ENCODE data around the gene SLC25A42.
"Not testable (repeated sequence)": the region's sequence is repeated elsewhere in the genome, so short reads cannot be mapped to it uniquely, and the experiment has no call there.

The SLC25A42 gene, protein sequence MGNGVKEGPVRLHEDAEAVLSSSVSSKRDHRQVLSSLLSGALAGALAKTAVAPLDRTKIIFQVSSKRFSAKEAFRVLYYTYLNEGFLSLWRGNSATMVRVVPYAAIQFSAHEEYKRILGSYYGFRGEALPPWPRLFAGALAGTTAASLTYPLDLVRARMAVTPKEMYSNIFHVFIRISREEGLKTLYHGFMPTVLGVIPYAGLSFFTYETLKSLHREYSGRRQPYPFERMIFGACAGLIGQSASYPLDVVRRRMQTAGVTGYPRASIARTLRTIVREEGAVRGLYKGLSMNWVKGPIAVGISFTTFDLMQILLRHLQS
- 11.1 to 32.5 (median 28.6) reads per million in 3 experiments for total RNA-seq

DNA sequence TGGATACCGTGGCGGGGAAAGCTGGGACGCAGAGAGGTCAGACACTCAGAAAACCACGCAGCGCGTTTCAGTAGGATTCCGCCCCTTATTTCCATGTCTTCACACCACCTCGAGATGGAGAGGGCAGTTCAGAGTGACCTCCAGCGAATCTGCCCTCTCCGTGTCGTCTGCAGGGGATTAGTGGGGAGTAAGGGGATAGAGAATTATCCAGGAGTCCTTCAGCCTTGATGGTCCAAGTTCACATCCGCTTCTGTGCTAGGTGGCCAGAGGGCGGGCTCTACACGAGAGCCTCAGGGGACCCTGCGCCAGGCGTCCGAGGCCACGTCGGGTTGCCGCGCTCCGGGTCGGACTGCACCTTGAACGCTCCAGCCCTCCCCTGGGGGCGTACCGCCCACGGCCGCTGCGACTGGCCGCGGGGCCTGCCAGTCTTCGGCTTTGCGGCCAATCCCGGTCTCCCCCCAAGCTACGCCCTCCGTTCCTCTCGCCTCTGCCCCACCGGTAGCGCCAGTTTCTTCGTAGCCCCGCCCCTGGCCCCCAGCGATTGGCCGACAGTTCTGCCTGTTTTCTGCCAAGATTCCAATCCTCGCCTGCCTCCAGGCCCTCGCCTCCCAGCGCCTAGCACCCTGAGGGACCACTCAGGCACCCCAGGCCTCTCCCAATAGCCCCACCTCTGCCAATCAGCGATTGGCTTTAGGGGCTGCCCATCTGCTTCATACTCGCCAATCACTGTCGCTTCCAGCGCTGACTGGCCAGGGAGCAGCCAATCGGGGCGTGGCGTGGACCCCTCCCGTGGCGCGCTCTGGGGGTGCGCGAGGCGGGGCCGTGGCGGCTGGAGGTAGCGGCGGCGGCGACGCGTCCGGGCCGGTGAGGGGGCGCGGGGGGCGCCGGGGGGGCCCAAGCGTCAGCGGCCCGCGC lies at the start of gene SLC25A42:
TSS of gene SLC25A42 (plus strand) at position 812 of the 915 bp plus-strand sequence. CDS start 32,131 bp downstream, outside the sequence.
- DNase-seq = peak; percentile 100

DNA sequence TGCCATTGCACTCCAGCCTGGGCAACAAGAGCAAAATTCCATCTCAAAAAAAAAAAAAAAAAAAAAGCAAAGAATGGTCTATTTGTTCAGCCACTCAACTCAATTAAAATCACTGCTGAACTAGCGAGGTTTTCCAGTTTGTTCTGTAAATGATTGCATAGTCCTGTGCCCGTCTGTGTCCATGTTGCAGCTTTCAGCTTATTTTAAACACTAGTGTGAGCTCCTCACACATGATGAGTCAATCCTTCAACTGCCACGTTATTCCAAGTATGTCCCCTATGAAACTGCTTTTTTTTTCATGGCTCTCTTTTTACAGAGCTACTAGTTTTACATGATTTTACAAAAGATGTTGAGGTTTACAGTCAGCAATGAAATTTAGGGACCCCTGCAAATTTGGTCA lies 42.7 kb upstream of the SLC25A42 start:
- DNase-seq = no peak

DNA sequence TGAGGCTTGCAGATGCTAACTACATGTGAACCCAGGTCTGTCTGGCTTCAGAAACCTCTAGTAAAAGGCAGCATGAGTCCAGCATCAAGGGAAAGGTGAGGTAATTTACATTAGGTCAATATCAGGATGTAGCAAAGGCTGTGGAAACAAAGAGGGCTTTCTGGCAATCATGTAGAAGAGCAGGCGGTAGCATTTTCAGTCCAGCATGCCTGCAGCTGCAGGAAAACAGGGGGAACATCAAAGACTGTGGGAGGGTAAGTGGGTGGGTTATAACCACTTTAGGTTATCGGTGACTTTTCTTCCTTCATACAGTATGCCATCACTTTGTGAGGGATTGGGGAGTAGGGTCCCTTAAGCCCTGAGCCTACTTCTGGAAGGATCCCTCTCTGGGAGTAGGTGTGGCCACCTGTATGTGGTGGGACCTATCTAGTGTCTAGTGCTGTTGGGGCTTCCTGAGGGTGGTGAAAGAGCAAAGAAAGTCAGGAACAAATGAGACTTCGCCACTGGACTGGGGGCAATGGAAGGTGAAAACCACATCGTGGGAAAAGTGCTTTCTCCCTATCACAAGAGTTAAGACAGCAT lies 41.3 kb upstream of the SLC25A42 start:
- DNase-seq = no peak

DNA sequence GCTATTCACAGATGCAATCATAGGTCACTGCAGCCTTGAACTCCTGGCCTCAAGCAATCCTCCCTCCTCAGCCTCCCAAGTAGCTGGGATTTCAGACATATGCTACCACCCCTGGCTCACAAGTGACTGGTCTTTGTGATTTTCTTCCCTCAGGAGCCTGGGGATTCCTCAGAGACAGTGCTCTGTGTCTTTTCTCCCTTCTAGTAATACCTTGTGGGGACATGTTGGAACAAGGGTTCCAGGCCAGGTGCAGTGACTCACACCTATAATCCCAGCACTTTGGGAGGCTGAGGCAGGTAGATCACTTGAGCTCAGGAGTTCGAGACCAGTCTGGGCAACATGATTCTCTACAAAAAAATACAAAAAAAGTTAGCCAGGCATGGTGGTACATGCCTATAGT lies 40.4 kb upstream of the SLC25A42 start:
- DNase-seq = not testable (repeated sequence)

DNA sequence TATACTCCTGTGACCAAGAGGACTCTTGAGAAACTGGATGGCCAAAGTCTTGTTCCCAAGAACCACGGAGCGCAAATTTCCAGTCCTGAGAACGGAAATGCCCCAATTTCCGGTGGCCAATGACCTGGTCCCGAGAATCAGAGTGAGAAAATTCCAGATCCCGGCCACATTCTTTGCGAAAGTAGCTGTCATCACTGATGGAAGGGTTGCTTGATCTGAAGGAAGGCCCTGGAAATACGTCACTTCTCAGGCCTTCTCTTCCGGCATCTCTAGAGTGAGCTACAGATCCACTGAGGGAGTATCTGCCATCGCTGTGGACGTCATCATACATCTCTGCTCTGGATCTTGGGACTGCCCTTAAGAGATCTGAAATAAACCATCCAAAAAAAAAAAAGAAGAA lies 37.9 kb upstream of the SLC25A42 start:
- DNase-seq = no peak

DNA sequence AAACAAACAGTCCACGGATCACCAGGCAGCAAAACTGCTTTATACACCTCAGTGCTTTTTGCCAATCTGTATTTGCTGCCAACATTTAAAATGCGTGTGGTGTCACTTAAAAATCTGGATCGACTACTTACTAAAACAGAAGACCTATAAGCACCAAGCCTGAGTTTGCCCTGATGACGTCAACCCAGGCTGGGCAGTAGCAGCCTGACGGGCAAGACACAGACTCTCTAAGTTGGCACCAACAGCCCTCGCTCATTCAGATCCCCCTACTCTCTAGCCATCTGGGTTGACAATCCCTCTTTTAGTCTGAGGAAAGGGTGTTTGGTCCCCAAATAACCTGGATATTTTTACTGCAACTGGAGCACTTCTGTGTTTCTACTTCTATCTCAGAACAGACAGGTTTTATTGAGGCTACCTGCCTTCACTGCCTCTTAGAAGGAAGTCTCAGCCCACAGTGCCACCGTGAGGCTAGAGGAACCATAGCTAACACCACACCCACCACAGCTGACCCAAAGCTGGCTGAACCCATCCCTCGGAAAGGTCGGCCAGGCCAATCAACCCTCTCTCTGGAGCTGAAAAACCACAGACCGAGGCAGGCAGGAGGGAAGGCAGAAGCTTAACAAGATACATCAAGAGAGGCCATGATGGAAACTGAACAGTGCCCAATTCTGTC lies 37.4 kb upstream of the SLC25A42 start:
- no peak for DNase-seq

DNA sequence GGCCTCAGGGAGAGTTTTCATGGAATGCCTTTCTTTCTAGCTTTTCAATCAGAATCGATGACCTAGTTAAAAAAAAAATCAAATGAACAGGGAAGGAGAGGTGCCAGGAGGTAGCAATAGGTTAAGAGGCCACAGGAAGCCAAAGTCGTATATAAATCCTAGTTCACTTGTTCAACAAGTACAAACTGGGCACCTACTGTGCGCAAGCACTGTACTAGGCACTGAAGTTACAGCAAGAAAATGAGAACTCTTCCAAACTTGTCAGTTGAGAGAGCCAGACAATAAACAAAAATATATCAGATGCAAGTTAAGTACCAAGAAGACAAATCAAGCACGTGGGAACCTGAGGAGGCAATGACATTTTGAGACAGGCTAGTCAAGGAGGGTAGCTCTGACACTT lies 36.6 kb upstream of the SLC25A42 start:
- no peak for DNase-seq

DNA sequence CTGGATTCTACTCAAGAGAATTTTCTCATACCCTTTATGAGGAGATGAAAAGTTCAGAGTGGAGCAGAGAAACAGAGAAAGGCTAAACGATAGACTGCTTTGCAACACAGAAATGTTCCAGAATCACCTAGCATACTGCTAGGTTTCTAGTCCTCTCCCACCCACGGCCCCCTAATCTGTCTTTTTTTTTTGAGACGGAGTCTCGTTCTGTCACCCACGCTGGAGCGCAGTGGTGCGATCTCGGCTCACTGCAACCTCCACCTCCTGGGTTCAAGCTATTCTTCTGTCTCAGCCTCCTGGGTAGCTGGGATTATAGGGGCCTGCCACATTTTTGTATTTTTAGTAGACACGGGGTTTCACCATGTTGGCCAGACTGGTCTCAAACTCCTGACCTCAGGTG lies 35.3 kb upstream of the SLC25A42 start:
- no peak for DNase-seq

DNA sequence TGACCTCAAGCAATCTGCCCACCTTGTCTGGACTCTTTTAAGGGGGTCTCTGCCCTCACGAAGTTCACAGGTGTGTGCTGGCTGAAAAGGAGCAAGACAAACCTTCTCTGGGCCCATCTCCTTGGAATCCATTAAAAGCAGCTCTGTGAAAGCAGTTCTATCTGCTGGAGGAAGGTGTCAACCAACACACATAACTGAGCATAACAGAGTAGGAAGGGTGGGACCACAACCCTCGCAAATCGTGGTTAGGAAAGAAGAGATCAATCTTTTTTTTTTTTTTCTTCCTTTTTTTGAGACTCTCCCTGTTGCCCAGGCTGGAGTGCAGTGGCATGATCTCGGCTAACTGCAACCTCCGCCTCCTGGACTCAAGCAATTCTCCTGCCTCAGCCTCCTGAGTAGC lies 31.9 kb upstream of the SLC25A42 start:
- no peak for DNase-seq

DNA sequence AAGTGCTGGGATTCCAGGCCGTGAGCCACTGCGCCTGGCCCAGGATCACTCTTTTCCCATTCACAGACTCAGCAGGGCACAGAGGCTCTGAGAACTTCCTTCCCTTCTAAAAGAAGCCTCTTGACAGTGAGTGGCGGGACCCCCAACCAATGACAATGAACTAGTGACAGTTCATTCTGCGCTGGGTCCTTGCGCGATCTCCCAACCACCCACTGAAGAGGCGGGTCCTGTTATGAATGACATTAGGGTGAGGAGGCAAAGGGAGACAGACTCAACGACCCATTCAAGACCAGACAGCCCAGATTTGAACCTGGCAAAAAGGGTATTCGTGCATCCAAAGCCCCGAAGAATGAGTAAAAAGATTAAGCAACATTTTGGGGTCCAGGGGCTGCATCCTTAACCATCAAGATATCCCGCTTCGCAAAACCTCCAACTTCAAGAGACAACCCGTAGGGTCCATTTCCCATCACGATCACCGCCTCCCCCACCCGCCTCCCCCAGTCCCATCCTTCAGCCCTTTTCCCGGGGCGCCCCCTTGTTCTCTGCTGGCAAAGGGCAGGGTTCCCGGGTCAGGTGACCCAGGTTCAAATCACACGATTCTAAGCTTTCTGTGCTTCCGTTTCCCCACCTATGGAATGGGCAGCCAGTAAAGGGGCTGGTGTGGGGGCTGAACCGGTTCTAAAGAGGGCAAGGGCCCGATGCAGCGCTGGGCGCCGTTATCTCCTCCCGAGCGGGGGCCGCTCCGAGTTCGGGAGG lies 31.2 kb upstream of the SLC25A42 start:
- DNase-seq = peak; percentile 54

DNA sequence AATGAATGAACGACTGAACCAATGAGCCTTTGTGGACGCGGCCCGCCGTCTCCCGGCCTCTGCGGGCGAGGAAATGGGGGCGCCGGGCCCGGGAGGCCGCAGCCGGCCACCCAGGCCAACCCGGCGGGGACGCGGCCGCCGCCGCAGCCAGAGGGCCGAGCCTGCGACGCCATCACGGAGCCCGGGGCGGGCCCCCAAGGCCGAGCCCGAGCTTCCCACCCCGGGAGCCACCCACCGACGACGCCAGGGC lies 30.7 kb upstream of the SLC25A42 start:
- no peak for DNase-seq

DNA sequence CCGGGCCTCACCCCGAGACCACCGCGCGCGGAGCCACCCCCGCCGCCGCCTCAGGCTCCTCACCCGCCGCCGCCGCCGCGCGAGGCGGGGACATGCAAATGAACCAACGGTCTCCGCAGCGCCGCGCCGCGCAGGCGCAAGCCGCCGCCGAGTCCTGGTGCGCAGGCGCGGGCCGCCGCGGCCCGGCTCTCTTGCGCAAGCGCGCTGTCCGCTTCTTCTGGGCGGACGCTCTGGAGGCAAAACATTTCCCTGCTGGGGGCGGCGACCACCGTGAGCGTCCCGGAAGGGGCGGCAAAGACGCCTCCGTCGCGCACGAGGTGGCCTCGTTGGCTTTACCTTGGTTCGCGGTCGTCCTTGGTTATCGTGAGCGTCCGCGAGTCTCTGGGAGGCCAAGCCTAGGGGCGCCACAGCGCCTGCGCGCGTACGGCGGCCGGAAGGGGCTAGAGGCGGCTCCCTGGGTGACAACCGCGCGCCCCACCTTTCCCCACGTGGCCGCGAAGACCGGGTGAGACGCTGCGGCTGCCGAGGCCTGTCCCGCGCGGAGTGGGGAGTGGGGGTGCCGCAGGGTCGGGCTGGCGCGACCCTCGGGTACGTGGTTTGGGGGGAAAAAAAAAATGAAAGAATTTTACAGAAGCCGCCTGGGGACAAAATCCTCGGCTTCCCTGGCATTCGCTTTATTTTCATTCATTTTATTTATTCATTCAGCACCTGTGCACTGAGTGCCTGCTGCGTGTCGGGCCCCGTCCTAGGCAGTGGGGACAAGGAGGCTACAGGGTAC lies 30.2 kb upstream of the SLC25A42 start, which contains the start of the genes ARMC6 and SUGP2:
TSS of gene ARMC6 (plus strand) at position 178 of the 778 bp plus-strand sequence. CDS start 607 bp downstream, outside the sequence.
TSS of gene SUGP2 (minus strand) at position 92 of the 778 bp plus-strand sequence. CDS start 2,446 bp downstream, outside the sequence.
- DNase-seq = peak; percentile 92

DNA sequence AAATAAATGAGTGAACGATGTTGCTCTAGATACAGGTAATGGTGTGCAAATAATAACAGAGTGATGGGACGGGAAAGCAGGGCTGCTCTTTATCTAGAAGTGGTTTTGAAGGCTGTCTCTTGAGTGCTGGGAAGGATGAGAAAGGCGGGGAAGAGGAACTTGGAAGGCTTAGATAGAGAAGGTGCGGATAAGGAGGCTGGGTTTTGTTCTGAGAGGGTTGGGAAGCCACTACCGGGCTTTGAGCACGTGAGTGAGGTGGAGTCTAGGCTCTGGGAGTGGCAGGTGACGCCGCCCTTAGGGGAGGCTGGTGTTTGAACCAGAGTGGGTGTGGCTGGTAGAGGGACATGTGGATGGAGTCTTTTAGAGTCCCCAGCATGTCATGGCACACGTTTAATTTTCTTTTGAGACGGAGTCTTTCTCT lies 29.6 kb upstream of the SLC25A42 start:
- DNase-seq = peak; percentile 63

DNA sequence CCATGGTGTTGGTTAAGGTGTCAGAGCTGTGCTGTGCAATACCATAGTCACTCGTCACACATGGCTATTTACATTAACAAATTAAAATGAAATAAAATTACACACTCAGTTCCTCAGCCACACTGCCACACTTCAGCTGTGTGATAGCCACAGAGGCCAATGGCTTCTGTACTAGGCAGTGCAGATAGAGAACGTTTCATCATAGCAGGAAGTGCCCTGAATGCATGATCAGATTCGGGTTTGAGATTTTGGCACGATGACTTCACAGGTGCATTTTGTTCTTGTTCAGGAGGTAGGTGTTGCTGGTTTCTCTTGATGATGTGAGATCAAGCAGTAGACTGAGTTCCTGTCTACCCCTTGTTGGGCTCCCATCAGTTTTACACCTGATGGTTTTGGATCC lies 23.9 kb upstream of the SLC25A42 start:
- no peak for DNase-seq

DNA sequence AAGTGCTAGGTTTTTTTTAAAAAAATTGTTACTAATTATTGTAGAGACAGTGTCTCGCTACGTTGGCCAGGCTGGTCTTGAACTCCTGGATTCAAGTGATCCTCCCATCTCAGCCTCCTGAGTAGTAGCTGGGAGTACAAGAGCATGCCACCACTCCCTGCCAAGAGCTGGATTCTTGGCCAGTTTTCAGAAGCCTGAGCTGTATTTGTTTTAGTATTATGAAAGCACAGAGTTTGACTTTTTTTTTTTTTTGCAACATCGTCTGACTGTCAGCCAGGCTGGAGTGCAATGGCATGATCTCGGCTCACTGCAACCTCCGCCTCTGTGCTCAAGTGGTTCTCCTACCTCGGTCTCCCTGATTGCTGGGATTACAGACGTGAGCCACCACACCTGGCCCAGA lies 23.4 kb upstream of the SLC25A42 start:
- no peak for DNase-seq

DNA sequence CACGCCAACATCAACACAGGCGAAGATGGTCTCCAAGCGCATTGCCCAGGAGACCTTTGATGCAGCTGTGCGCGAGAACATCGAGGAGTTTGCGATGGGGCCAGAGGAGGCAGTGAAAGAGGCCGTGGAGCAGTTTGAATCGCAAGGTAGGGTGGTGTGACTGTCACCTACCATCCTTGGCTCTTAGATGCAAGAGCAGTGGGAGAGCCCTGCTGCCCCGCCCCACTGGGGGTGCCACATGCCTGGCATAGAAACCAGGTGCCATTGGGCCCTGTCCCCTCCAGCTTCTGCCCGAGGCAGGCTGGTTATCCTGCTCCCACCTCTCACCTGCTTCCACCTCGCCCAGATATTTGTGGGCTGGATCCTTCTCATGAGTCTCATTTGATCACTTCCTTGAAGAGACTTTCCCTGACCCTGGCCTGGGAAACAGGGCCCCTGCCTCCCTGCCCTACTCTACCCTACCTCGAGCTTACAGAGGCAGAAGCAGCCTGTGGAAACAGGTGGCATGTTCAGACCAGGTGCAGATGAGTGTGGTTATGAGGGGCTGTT lies 21.0 kb upstream of the SLC25A42 start:
- DNase-seq = no peak

DNA sequence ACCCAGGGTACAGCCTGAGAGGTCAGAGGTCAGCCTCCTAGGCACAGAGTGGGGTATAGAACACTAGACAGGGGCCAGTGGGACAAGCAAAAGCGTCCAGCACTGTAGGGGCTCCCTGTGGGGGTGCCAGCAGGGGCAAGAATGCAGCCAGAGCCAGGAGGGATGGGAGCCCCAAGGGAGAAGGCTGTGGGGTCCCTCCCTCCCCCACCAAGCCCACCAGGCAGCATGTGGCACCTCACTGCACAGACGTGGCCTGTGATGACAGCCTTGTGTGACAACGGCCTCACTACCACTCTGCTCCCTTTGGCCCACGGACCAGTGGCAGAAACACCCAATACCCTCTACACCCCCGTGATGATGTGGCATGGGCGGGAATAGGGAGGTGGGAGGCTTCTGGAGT lies 20.3 kb upstream of the SLC25A42 start:
- DNase-seq = no peak

DNA sequence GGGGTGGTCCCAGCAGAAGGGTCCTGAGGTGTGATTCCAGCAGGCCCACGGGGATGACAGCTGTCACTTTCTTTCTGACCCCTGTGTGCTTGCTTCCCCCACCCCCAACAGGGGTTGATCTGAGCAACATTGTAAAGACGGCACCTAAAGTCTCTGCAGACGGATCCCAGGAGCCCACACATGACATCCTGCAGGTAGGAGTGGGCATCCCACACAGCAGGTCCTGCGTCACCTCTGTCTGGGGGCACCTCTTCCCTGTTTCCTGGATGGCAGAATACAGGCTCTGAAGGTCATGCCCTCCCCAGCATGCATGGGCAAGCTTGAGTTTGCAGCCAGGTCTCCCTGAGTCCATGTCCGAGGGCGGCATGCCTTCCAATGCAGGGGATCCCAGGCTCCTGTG lies 19.9 kb upstream of the SLC25A42 start:
- no peak for DNase-seq

DNA sequence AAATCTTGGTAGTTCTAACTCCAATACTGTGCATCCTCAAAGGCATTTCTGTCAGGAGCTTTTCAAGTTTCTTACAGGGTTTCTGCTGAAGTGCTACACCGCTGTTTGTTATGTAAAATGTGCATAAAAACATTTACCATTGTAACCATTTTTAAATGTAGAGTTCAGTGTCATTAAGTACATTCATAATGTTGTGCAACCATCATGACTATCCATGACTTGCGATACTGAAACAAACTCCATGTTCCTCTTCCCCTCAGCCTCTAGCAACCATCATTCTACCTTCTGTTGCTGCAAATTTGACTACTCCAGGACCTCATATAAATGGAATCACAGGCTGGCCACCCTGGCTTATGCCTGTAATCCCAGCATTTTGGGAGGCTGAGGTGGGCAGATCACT lies 14.4 kb upstream of the SLC25A42 start:
- DNase-seq = no peak

DNA sequence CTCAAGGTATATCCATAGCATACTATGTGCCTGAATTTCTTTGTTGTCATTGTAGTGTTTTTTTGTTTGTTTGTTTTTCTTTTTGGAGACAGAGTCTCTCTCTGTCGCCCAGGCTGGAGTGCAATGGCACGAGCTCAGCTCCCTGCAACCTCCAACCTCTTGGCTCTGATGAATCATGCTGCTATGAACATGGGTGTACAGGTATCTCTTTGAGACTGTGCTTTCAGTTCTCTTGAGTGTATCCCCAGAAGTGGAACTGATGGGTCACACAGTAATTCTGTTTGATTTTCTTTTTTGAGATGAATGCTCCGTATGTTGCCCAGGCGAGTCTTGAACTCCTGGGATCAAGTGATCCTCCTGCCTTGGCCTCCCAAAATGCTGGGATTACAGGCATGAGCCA lies 13.7 kb upstream of the SLC25A42 start:
- no peak for DNase-seq

DNA sequence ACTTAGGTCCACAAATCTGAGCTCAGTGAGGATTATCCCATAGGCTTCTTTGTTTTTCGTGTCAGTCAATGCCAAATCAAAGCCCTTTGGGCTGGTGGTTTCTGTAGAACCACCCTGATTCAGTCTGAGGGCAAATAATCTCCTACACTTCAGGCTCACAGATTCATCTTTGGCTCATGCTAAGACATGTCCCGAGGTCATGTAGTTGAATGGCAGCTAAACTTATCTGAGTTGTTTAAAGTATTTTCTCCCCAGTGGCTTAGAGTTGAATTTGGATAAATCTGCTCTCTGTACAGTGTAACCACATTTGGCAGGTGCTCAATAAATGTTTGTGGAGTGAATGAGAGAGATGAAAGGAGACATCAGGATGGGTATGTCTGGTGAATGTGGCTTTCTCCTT lies 13.1 kb upstream of the SLC25A42 start:
- DNase-seq = no peak

All from central memory CD4-positive, alpha-beta T cell (primary cell).